GM12864 (cell line): ENCODE data around the gene BFAR.
A peak's percentile ranks its signal among the peaks of the same experiment; 100 is the strongest.

Source experiments
- DNase-seq: peaks from one replicate; pipeline ENCODE4 v3.0.0-alpha.2; 2011; ENCODE audit warnings: low read depth
- H3K4me3 ChIP-seq: 2 replicates; pipeline ENCODE4 v1.5.1; 2011; ENCODE audit warnings: mild to moderate bottlenecking, low read depth, low read length, control low read depth
- TF ChIP-seq, protein P1 (sequence below): IDR thresholded peaks from 2 replicates; pipeline ENCODE4 v1.5.1; 2011; ENCODE audit warnings: low read depth, mild to moderate bottlenecking, moderate library complexity, low read length, control low read depth, inconsistent platforms; ENCODE audit errors: missing control alignments

BFAR gene

DNA sequence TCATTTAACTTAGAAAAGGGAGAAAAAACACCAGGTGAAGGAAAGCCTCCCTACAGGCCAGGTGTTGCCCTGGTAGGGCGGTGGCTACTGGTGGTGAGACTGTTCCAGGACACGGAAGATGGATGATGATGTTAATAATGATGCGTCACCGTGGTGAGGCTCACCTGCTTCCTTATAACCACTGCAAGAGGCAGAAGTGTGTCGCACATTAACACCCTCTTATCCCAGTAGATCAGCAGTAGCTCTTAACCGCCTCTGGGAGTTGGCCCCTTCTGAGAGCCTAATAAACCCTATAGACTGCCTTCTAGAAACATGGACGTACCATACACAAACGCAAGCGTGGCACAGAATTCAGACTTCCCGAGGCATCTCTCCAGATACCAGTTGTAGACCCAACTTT lies 7.8 kb downstream of the BFAR start:
- TF ChIP-seq, protein P1, sequence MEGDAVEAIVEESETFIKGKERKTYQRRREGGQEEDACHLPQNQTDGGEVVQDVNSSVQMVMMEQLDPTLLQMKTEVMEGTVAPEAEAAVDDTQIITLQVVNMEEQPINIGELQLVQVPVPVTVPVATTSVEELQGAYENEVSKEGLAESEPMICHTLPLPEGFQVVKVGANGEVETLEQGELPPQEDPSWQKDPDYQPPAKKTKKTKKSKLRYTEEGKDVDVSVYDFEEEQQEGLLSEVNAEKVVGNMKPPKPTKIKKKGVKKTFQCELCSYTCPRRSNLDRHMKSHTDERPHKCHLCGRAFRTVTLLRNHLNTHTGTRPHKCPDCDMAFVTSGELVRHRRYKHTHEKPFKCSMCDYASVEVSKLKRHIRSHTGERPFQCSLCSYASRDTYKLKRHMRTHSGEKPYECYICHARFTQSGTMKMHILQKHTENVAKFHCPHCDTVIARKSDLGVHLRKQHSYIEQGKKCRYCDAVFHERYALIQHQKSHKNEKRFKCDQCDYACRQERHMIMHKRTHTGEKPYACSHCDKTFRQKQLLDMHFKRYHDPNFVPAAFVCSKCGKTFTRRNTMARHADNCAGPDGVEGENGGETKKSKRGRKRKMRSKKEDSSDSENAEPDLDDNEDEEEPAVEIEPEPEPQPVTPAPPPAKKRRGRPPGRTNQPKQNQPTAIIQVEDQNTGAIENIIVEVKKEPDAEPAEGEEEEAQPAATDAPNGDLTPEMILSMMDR = no peak
- no peak for DNase-seq
- H3K4me3 ChIP-seq = no peak overlapping the region

DNA sequence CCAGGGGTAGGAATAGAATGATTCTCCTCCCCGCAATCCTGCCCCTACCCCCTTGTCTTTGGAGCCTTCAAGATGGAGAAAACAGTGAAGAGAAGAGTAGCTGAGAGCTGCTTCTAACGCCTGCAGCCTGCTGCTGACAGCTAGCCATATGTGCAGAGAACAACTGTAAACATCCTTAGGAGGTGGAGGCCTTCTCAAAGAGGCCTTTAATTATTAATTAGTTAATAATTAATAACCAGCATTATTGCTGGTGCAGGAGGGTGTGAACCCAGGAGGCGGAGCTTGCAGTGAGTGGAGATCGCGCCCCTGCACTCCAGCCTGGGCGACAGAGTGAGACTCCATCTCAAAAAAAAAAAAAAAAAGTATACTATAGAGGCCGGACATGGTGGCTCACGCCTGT lies 8.5 kb downstream of the BFAR start:
- no peak for DNase-seq
- TF ChIP-seq, protein P1 = no peak
- H3K4me3 ChIP-seq = no peak overlapping the region

DNA sequence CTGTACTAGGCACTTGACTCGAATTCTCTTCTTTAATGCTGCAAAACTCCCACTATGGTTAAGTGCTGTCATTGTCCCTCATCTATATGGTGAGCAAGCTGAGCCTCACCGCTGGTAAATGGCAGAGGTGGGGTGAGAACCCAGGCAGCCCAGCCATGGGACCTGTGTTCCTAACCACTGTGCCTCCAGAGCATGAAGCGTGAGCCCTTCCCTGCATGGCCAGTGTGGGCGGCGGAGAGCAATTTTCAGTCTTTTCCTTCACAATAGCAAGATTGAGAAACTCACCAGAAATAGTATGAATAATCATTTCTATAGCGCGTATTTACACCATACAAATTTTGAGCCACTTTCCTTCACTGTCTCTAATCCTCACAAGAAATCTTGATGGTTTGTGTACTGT lies 9.2 kb downstream of the BFAR start:
- TF ChIP-seq, protein P1 = no peak
- DNase-seq = no peak

DNA sequence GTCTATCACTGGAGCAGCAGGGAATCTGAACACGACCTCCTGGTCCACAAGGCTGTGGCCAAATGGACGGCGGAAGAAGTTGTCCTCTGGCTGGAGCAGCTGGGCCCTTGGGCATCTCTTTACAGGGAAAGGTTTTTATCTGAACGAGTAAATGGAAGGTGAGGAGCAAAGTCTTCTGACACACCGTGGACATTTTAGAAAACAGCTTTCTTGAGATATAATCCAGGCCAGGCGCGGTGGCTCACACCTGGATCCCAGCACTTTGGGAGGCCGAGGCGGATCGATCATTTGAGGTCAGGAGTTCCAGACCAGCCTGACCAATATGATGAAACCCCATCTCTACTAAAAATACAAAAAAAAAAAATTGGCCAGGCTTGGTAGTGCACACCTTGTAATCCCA lies 17.1 kb downstream of the BFAR start:
- no peak for DNase-seq
- no peak overlapping the region for H3K4me3 ChIP-seq
- TF ChIP-seq, protein P1 = no peak

More for the DNA sequence above, 9.2 kb downstream of the BFAR start:
- H3K4me3 ChIP-seq = no peak overlapping the region

DNA sequence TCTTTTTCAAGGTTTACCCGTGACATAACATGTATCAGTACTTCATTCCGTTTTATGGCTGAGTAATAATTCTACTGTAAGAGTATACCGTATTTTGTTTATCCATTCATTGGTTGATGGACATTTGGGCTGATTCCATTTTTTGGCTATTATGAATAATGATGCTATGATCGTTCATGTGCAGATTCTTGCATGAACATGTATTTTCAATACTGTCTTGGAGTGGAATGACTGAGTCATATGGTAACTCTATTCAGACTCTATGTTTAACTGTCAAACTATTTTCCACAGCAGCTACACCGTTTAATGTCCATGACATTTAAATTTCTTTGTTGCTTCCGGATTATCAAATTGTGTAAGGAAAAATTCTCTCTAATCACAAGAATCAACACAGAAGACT lies 17.9 kb downstream of the BFAR start:
- no peak for DNase-seq
- TF ChIP-seq, protein P1 = no peak
- H3K4me3 ChIP-seq = no peak overlapping the region

DNA sequence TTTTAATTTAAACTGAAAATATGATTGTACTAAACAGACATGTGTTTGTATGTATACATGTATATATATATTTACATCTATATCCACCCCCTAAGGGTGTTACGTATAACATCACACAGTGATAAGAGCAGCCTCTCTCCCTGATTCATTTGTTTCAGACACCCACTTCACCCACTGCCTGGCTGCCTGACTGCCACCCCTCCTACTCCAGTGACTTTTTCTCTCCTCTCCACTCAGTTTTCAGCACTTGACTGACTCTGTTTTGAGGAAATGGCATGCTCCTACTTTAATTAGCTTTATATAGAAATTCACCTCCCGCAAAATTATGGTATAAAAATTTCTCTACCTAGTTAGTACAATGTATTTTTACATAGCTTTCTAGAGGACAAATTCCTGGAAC lies 20.0 kb downstream of the BFAR start:
- TF ChIP-seq, protein P1 = no peak
- DNase-seq = no peak

DNA sequence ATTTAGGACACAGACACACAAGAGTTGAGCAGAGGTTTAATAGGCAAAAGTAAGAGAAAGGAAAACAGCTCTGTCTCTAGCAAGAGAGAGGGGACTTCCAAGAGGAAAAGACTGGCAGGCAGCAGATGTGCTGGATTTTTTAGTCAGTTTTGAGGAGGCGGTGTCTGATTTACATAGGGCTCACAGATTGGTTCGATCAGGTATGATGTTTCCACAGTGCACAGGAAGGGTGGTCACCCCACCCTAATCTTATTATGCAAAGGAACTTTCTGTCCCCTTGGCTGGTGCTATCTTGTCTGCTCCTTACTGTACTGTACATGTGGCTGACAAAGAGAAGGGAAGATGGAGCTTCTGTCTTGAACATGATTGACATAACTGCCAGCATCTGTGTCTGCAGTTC lies 25.3 kb downstream of the BFAR start:
- DNase-seq = peak; percentile 56
- TF ChIP-seq, protein P1 = no peak
- no peak overlapping the region for H3K4me3 ChIP-seq

More for the DNA sequence above, 20.0 kb downstream of the BFAR start:
- H3K4me3 ChIP-seq = no peak overlapping the region
